Measurements from ENCODE around the gene SELE.
"Not testable (repeated sequence)": the region's sequence is repeated elsewhere in the genome, so short reads cannot be mapped to it uniquely, and the experiment has no call there.

SELE gene

GRCh38 chr1:169726851-169727250 is 7.0 kb downstream of the SELE start:
- DNase-seq (ENCODE audit: low read depth, low spot score), result no peak
- no peak overlapping the region for H3K4me3 ChIP-seq (ENCODE audit: low read length)

DNA sequence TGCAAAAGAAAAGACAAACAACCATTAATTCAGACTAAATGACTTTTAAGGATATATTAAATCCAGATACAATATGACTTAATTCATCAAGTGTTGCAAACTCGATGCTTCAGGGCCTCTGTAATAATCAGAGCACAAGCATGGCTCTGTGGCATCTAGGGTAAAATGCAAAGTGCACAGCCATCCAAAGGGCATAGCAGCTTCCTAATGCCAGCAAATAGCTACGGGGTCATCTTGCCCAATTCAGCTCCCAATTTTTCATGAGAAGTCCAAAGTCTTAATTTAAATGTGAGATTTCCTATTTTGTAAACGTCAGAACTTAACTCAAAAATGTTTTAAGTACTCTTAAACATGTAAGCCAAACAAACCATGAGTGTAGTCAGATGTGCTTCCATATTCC is 7.9 kb downstream of the SELE start:
- no peak overlapping the region for H3K4me3 ChIP-seq (ENCODE audit: low read length)
- no peak for DNase-seq (ENCODE audit: low read depth, low spot score)

DNA sequence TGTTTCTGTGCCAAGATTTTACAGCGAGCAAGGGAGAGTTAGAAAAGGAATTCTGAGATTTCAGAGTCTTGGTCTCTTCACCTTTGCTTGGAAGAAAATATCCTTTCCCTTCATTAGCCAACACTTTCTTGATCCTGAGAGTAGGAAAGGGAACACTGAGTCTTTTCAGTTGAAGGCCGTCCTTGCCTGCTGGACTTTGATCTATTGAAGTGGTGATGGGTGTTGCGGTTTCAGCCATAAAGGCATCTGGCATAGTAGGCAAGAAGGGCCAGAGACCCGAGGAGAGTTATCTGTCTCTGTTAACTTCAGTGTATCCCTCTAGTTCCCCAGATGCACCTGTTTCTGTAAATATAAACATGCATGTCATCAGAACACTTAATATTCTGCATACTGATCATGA is 9.7 kb downstream of the SELE start:
- no peak for DNase-seq (ENCODE audit: low read depth, low spot score)
- no peak overlapping the region for H3K4me3 ChIP-seq (ENCODE audit: low read length)

- H3K4me3 ChIP-seq (ENCODE audit: low read length), result no peak overlapping the region
- no peak for DNase-seq (ENCODE audit: low read depth, low spot score)
Measured at GRCh38 chr1:169723763-169724162, 10.1 kb downstream of the SELE start.

DNA sequence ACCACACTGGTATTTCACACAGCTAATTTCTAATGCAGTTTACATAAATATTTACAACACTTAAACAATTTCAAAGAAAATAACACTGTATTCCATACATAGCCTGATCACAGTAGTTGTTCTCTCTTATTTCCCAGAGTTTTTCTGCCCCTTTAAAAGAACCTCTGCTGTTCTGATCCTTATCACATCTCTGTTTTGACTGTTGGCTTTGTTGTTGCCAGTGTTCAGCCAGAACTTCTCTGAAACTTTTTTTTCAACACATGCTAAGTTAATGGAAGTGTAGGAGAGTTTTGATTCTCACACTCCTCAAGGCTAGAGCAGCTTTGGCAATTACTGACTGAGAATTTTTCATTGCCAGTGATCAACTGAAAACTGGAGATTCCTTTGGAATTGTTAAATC is 11.1 kb downstream of the SELE start:
- H3K4me3 ChIP-seq (ENCODE audit: low read length), result no peak overlapping the region
- DNase-seq (ENCODE audit: low read depth, low spot score), result no peak

DNA sequence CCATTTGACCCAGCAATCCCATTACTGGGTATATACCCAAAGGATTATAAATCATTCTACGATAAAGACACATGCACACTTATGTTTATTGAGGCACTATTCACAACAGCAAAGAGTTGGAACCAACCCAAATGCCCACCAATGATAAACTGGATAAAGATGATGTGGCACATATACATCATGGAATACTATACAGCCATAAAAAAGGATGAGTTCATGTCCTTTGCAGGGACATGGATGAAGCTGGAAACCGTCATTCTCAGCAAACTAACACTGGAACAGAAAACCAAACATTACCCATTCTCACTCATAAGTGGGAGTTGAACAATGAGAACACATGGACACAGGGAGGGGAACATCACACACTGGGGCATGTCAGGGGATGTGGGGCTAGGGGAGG is 18.8 kb downstream of the SELE start:
- not testable (repeated sequence) for DNase-seq (ENCODE audit: low read depth, low spot score); H3K4me3 ChIP-seq (ENCODE audit: low read length)

DNA sequence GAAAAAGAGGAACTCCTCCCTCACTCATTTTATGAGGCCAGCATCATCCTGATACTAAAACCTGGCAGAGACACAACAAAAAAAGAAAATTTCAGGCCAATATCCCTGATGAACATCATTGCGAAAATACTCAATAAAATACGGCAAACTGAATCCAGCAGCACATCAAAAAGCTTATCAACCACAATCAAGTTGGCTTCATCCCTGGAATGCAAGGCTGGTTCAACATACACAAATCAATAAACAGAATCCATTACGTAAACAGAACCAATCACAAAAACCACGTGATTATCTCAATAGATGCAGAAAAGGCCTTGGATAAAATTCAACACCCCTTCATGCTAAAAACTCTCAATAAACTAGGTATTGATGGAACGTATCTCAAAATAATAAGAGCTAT is 20.8 kb downstream of the SELE start:
- DNase-seq (ENCODE audit: low read depth, low spot score); H3K4me3 ChIP-seq (ENCODE audit: low read length): not testable (repeated sequence)

- no peak overlapping the region for H3K4me3 ChIP-seq (ENCODE audit: low read length)
- no peak for DNase-seq (ENCODE audit: low read depth, low spot score)
Measured at GRCh38 chr1:169712309-169712631, 21.6 kb downstream of the SELE start.

GRCh38 chr1:169711469-169712308 is 22.2 kb downstream of the SELE start, which contains the start of gene SELL:
Gene SELL (minus strand): TSS chr1:169711620. CDS start chr1:169711498, 122 bp downstream.
- peak; percentile 92 for DNase-seq (ENCODE audit: low read depth, low spot score)
- peak within 1 kb of the TSS; percentile 62 for H3K4me3 ChIP-seq (ENCODE audit: low read length)

GRCh38 chr1:169708647-169709046 is 25.2 kb downstream of the SELE start:
- DNase-seq (ENCODE audit: low read depth, low spot score), result no peak
- H3K4me3 ChIP-seq (ENCODE audit: low read length), result peak overlapping the region; percentile 20

- DNase-seq (ENCODE audit: low read depth, low spot score), result no peak
- H3K4me3 ChIP-seq (ENCODE audit: low read length), result peak overlapping the region; percentile 20
Measured at GRCh38 chr1:169707912-169708604, 25.8 kb downstream of the SELE start.

- no peak overlapping the region for H3K4me3 ChIP-seq (ENCODE audit: low read length)
Measured at GRCh38 chr1:169704797-169705196, 29.1 kb downstream of the SELE start.

DNA sequence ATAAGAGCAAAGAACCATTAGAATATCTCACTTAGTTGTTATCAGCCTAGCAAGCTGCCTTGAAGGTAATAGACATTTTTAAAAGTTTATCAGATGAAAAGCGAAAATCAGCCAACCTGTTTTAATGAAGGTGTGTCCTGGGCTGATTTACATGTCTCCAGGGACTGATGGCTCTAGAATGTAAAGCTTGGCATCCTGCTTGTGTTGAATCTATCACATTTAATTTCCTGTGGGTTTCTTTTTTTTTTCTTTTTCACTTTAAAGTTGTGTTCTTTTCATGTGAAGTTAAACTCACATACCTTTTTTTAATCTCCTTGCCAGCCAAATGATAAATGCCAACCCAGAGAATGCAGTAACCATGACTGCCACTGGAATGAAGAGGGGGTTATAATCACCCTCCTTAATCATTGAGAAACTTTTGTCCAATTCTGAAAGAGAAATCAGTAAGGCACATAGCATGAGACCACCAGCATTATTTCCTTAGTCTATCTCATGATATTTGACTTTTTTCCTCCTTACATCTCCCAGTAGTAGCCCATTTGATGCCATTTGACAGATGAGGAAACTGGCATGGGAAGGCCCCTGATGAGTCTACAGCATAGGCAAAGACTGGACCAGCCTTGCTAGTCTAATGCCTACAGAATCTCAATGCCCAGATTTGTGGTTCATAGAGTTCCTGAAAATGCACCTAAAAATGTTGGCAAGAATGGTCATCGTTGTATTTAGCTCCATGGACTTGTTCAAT is 32.4 kb downstream of the SELE start:
- peak; percentile 85 for DNase-seq (ENCODE audit: low read depth, low spot score)
- H3K4me3 ChIP-seq (ENCODE audit: low read length), result no peak overlapping the region

More at GRCh38 chr1:169704797-169705196, 29.1 kb downstream of the SELE start:
- DNase-seq (ENCODE audit: low read depth, low spot score), result no peak

GRCh38 chr1:169699707-169700106 is 34.2 kb downstream of the SELE start:
- no peak for DNase-seq (ENCODE audit: low read depth, low spot score)
- H3K4me3 ChIP-seq (ENCODE audit: low read length), result no peak overlapping the region

DNA sequence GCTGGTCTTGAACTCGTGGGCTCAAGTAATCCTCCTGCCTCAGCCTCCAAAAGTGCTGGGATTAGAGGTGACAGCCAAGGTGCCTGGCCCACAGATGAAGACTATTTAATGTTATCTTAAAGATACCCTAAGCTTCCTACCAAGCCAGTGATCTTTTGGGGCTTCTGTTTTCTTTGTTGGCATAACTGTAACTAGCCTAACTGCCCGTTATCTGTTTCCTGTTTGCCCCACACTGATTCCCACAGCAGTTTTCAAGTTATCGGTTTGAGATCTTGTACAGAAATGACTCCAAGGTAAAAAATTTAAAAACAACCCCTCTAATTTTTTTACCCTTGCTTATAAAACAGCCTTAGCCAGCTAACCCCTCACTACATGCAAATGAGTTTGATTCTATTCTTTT is 34.9 kb downstream of the SELE start:
- no peak overlapping the region for H3K4me3 ChIP-seq (ENCODE audit: low read length)
- DNase-seq (ENCODE audit: low read depth, low spot score), result peak; percentile 95

- H3K4me3 ChIP-seq (ENCODE audit: low read length), result no peak overlapping the region
- no peak for DNase-seq (ENCODE audit: low read depth, low spot score)
Measured at GRCh38 chr1:169697755-169698154, 36.1 kb downstream of the SELE start.

GRCh38 chr1:169696273-169697100 is 37.4 kb downstream of the SELE start:
- no peak for DNase-seq (ENCODE audit: low read depth, low spot score)
- H3K4me3 ChIP-seq (ENCODE audit: low read length), result no peak overlapping the region

GRCh38 chr1:169694304-169695075 is 39.4 kb downstream of the SELE start:
- peak overlapping the region; percentile 21 for H3K4me3 ChIP-seq (ENCODE audit: low read length)
- peak; percentile 97 for DNase-seq (ENCODE audit: low read depth, low spot score)
